GM19328 (cell line): ENCODE data around the gene CAPN5.
A peak's percentile ranks its signal among the peaks of the same experiment; 100 is the strongest.

ENCODE experiments used
- ATAC-seq: cut with Tn5 transposase; IDR thresholded peaks from one replicate; pipeline ENCODE4 v1.9.1; 2021; ENCODE audit warnings: mild to moderate bottlenecking, moderate library complexity; ENCODE audit not compliant: unreplicated experiment

CAPN5 gene

DNA sequence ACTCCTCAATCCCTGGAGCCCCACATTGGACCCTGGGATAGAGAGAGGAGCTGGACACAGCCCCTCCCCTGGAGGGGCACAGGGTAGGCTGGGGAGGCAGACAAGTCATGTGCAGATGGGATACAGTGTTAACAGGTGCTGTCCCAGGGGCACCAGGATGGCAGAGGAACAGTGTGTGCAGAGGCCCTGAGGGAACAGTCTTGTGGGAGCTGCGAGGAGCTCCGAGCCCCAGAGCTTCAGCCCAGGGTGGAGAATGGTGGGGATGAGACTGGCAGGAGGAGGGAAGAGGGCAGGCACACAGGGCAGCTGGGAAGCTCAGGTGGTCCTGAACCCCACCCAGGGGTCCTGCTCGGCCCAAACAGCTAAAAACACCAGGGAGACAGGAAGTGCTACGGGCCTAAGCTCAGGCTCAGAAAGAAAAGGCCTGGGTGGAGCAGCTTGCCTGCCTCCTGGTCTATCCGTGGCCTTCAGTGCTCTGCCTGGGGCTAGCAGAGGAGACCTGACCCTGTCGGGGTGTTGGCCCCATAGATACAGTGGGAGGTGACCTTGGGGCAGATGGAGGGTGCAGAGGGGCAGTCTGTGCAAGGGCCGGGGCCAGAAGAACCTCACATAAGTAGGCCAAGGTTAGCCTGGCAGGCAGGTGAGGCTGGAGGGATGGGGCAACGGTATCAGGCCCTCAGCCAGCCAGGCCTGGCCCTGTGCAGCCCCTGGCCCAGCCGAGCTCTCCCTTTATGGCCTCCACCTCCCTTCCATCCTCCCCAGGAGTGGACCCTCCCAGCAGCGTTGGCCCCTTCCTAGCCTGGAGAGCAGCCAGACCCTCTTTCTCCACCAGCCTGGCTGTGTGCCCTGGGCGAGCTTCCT is 15.4 kb downstream of the CAPN5 start:
- ATAC-seq, result no peak

DNA sequence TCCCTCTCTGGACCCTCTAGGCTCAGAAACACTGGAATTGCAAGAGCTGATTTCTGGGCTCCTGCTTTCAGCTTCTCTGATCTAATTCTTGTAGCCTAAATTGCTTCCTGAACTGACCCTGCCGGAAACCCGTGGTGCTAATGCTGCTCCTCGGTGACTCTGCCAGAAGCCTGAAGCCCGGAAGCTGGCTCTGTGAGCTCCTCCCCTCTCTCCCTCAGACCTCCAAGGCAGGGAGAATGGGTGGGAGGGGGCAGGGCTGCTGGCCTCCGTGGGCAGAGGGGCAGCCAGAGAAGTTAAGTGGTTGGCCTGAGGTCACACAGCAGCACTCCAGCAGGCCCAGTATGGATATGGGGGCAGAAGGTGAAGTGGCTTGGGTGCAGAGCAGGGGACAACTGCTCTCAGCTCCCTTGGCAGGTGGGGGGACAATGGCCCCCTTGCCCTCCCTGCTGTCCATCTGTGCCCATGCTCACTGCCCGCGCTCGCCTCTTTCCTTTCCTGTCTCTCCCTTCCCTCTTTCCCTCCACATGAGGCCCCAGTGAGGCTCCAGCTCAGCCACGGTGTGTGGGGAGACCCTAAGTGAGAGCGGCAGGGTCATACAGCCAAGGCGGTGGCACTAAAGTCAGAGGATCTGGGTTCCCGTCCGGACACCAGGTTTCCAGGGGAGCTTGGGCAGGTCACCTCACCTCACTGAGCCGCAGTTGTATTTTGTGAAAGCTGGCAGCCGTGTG is 16.2 kb downstream of the CAPN5 start:
- ATAC-seq, result no peak

DNA sequence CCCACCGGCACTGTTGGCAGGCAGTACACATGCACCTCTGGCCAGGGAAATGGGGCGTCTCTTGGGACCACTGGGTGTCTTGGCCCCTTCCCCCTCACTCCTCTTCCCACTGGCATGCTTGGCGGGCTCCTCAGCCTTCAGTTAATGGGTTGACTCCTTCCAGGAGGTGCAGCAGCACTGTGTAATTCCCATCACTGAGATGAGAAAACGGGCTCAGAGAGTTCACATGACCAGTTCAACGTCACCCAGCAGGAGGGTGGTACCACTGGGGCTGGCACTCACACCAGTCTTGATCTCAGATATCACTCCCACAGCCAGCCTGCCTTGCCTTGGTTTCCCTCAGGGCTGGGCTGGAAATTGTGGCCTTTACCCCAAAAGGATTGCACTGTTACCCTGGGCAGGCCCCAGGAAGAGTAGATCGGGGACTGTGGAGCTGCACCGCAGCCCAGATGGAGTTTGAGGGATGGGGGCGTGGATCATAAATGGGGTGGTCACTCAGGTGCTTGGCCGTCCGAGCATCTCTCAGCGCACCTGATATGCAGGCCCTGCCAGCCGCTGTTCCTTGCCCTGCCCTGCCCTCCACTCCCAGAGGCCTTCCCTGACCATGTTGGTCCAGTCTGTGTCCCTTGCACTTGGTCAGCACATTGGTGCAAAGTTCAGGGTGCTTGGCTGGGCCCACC is 16.9 kb downstream of the CAPN5 start:
- no peak for ATAC-seq

DNA sequence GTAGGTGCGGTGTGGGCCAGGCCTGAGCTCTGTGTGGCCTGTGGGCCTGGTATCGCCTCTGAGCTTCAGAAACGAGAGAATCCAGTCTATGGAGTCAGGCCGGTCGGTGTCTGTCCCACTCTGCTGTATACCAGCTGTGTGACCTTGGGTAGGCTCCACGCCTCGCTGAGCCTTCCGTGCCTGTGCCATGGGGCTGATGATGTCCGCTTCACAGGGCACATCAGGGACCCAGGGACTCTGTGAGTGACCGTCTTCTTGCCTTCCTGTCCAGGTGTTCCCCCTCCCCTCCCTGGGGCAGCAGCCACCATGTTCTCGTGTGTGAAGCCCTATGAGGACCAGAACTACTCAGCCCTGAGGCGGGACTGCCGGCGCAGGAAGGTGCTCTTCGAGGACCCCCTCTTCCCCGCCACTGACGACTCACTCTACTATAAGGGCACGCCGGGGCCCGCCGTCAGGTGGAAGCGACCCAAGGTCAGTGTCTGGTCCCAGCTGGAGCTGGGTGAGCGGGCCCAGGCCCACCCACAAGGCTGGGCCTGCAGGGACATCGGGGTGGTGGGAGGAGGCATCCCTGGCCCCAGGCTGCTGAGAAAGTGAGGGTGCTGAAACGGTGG is 17.9 kb downstream of the CAPN5 start:
- ATAC-seq, result no peak

DNA sequence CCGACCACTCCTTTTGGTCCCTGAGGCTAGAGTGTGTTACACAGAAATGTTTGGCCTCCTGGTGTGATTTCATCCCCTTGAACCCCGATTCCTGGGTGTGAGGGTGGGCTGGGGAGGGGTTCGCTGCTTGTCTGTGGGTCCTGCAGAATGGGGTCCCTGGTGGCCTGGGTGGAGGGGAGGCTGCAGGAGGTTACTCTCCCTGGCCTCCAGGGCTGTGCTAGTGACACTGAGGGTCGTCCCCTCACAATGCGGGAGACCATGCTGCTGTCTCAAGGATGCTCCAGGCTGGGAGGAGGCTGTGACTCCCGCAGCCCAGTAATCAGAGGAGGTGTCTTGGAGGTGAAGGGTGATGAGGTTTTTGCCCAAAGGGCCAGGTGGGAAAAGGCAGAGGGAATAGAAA is 18.9 kb downstream of the CAPN5 start:
- ATAC-seq, result no peak

DNA sequence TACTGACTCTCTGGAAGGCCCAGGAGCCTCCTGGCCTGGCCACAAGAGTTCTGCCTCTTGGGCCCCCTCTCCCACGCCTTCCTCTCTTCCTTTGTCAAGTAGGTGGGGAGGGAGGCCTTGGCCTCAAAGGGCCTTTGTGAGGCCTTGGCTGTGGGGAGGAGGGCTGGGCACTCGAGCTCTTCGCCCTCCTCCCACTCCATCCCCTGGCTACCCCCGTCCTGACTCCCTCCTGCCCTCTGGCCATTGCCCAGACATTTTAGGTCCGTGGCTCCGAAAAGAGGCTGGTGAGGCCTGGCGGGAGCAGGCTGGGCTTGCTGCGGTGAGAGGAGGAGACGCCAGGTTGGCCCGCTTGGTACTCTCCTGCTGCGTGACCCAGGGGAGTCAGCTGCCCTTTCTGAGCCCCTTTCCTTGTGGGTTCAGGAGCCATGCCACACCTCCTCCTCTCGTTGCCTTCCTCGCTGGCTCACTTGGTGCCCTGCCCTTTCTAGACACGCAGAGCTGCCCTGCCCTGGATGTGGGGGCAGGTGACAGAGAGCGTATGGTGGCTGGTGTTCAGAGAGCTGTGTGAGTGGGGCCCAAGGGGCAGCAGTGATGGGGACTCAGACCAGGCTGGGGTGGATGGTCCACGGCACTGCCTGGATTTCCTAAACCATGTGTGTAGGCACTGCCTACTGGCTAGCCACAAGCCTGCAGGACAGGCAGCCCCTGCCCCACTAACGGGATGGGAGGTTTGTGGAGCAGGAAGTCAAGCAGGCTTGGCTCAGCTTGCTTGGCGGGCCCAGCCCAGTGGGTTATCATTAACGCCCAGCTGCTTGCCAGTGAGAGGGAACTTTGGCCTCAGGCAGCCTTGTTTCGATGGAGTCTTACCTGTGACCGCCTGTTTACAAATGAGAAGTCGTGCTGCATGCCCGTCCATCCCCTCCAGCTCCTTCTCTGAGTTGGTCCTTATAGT is 20.0 kb downstream of the CAPN5 start:
- no peak for ATAC-seq

DNA sequence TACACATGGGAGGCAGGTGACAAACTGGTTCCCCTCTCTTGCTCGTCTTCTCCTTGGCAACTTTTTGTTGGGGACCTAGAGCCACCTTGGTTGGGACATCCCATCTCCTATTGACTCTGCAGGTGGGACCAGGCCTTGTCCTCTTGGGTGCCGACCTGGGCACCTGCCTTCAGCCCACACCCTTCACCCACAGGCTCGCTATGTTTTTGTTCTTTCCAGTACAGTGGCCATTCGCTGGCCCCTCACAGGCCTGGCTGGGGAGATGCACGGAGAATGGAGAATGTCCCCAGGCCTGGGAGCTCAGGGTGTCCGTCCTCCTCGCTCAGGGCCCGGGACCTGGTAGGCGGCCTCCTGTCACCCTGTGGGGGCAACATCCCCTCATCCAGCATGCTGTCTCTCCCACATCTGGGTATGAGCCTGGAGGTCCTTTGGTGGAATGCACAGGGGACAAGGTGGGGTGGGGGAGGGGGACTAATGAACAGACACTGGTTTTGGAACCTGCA is 21.0 kb downstream of the CAPN5 start:
- no peak for ATAC-seq

DNA sequence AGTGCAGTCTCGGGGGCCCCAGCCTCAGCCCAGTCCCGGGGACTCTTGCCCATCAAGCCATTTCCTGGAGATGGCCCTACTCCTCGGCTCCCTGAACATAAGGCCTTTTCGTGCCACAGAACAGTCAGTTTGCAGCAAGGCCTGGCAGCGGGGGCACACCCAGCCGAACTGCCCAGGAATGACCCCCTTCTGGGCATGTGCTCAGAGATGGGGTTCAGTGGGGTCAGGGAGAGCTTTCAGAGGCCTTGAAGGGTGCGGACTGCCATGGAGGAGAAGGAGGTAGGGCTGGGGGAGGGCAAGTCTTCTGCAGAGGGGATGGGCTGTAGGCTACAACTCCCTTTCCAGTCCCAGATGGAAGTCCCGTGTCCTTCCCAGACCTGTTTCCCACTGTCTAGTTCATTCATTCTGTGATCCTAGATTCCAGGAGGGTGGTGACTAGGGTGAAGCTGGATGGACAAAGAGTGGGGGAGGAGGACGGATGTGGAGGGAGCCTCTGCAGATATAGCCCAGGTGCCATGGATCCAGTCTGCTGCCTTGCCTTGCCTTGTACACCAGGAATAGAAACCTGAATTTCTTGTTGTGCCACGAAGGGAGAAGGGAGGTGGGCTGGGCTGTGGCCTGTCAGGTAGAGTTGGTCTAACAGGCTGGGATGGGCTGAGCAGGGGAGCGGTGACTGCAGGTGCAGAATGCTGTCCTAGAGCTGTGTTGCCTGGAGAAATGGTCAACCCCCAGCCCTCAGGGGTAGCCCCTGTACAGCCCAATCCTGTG is 21.6 kb downstream of the CAPN5 start:
- ATAC-seq, result no peak

DNA sequence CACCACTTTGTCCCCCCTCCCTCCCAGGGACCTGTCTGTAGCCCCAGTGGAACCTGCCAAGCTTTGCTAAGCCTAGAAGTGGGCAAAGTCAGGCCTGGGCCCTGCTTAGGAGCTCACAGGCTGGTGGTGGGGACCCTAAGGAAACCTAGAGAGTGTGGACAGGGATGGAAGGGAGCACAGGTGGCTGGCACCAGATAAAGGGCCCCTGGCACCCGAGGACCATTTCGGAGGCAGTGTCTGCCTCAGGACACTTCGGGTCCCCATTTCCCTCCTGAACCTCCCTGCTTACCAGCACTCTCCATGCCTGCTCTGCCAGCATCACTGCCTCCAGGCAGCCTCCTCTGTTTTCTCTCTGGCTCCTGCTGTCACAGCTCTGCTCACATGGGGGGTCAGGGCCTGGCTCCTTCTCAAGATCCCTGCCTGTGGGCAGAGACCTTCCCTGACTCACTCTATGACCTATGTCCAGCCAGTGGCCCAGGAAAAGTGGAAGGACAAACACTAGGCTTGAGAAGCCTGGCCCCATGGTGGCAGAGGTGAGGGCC is 22.3 kb downstream of the CAPN5 start:
- no peak for ATAC-seq

DNA sequence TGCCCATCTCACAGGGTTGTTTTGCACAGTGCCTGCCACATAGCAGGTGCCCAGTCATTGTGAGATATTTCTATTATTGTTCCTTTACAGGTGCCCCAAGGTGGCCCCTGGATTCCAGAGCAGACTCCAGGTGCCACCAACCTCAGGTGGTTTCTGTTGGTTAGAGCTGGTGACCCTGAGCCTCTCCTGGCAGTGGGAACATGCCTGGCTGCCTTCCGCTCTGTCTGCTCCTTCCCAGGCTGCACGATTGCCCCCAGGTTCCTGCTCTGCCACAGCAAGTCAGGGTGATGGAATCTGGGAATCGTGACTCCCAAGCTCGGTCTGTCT is 23.2 kb downstream of the CAPN5 start:
- ATAC-seq, result no peak

DNA sequence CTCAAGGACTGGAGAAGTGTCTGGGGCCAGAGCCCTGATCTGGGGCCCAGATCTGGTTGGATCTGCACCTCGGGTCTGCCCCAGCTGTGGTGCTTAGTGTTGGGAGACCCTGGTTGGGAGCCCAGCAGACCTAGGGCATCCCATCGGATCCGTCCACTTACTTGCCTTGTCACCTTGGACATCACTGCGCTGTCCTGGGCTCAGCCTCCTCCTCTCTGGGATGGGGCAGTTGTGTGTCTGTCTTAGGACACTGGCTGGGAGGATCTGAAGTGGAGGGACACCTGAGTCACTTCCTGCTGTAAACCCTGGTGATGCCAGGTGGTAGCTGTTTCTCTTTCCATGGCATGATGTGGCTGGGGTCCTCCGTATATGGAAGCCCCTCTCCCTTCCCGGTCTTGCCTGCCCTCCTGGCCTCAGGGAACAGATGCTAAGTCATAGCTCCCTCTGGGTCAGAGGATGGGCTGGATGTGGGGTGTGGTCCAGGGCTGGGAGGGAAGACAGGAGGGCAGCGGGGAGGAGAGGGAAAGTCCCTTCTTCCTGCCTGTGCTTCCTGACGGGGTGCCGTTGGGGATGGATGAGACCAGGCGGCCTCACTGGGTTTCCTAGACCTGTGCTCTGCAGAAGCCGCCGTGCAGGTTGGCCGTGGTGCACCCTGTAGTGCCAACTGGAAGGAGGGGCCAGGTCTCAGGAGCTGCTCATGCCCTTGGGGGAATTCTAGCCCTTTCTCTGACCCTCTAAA is 23.8 kb downstream of the CAPN5 start:
- ATAC-seq, result no peak

DNA sequence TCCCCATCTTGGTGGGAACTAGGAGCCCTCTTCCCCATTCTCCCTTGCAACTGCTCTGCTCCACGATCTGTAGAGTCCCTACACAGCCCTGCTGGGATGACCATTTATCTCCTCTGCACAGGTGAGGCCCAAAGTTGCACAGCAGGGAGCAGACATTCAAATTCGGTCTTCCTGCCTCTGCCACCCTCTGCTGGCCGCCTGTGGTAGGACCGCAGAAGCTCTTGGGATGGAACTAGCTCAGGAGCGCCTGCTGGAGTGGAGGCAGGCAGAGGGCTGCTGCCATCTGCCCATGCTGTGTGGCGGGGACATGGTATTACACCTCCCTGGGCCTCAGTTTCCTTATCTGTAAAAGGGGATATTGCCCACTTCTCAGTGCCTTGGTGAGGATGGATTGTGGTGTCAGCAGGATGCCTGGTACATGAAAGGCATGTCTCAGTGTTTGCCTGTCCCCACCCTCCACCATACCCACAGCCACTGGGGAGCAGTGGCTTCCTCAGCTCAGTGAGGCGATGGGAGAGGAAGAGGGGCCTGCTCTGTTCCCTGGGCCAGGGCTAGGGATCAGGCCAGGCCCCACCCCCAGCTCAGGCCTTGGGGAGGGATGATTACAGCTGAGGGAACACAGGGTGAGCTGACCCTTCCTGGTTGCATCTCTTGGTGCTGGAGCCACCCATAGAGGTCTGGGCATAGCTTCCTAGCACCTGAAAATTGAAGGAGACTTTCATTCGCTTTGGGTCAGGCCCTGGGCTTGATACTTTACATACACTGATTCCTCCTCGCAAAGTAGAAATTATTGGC is 24.6 kb downstream of the CAPN5 start:
- ATAC-seq, result peak; percentile 82

DNA sequence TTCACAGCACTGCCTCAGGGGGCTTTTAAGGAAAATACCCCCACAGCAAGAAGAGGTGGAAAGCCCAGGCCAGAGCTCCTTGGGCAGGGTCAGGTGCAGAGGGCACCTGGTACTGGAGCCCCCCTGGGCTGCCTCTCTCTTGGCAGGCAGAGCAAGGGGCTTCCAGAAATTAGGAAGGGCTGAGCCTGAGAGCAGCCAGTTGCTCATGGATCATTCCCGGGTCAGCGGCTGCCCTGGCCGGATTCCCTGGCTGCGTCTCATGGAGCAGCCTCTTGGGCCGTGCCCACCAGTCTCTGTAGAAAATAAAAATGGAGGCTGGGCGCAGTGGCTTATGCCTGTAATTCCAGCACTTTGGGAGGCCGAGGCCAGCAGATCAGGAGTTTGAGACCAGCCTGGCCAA is 25.6 kb downstream of the CAPN5 start:
- no peak for ATAC-seq

DNA sequence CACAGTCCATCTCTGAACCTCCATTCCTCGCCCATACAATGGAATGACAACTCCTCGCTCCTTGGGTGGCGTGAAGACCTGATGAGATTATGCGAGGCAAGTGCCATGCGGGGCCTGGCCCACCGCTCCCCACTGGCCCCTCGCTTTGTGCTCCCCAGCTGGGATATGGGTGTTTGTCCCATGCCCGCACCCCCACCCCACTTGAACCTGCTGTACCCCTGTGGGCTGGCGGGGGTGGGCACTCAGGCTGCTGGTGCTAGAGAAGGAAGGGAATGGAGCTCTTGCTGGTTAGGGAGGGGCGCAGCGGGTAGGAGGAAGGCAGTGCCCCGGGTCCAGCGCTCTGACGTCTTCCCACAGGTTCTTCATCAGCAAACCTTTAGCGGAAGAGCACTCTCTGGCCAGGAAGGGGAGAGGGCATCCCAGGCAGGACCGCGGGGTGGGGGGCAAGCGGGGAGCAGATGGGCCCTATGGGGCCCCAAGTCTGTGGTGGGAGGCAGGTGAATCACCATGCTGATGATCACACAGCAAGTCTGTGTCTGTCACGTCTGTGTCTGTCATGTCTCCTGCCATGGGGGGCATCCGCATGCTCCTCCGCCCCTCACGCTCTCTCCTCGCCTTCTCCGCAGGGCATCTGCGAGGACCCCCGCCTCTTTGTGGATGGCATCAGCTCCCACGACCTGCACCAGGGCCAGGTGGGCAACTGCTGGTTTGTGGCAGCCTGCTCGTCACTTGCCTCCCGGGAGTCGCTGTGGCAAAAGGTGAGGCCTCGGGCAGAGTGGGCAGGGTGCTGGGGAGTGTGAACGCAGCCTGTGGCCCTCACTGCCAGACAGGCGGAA is 26.5 kb downstream of the CAPN5 start:
- no peak for ATAC-seq

DNA sequence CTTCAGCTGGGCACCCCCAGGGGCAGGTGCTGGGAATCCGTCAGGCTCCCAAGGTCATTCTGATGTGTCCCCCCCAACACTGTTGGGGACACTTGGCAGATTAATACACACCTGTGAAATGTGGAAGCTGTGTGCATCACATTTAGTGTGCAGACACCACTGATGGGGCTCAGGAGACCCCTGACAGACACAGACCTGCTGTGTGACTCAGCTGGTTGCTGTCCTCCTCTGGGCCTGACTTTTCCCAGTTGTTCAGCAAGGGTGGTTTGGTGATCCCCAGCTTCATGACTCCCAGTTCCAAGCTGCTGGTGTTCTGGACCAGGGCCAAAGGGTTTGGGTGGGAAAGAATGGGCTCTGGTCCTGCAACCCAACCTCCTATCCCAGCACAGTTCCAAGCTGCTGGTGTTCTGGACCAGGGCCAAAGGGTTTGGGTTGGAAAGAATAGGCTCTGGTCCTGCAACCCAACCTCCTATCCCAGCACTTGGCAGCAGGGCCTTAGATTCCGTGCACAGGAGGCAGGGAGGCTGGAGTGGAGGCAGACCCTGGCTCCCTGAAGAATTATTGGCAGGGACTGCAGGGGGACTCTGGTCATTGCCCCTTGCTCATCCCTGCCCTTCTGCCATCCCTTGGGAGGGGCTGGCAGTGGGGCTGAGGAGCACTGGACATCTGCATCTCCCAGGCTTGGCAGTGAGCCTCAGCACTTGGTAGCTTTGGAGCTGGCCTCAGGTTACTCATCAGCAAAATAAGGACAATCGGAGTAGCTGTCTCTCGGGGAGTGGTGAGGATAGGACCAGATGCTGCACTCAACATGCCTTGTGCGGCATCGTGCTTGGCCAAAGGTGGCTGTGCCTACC is 27.4 kb downstream of the CAPN5 start:
- ATAC-seq, result no peak

DNA sequence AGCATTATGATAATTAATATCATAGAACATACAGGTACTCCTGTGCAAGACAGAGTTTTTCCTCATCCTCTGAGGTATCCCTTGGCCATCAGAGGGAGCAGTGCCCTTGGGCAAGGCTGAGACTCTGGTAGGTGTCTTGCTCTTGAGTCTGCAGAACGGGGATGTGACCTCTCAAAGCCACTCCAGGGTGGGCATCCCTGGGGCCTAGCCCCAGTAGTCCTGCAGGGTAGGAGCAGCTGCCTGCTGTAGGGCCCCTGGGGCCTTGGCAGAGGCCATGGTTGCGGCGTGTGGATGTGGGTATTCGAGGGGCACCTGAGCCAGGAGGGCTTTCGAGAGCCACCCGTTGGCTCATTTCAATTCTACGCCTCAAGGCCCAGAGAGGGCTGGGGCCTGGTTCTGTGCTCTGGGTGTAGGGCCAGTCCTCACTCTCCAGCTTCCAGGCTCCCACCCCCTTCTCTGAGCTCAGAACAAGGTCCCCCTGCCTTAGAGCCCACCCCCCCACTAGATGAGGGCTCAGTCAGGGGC is 28.1 kb downstream of the CAPN5 start:
- no peak for ATAC-seq
